Gastroesophageal sphincter (tissue), 4 donors: ENCODE results near the gene ENPP4. TPM values are rescaled to one million over a fixed set of nuclear protein-coding genes. Genes with fewer than 3 reads are reported as not detected.

Experiments used
- ATAC-seq: fragments of 150-250 bp; one replicate; pipeline ENCODE4 v1.9.1; 2016; ENCODE audit warnings: mild to moderate bottlenecking, moderate library complexity
- H3K27ac ChIP-seq, 4 donors: fragments of 200-600 bp; sonication (generic) in 3 of 4; 1 replicate in 3 of 4; 2 replicates in 1 of 4; pipeline ENCODE4 v1.5.1; 2016 to 2019
- H3K27me3 ChIP-seq: fragments of 200-600 bp; sonication (generic); one replicate; pipeline ENCODE4 v1.5.1; 2019
- H3K36me3 ChIP-seq, 2 donors: fragments of 200-600 bp; sonication (generic); one replicate each; pipeline ENCODE4 v1.5.1; 2019; ENCODE audit warnings: control low read depth in 1 of 2
- H3K4me1 ChIP-seq, 3 donors: fragments of 200-600 bp; sonication (generic); 1 replicate in 2 of 3; 2 replicates in 1 of 3; pipeline ENCODE4 v1.5.1; 2016 to 2019; ENCODE audit warnings: control low read depth in 2 of 3
- H3K4me3 ChIP-seq, 2 donors: fragments of 200-600 bp; sonication (generic); one replicate each; pipeline ENCODE4 v1.5.1; 2019; ENCODE audit warnings: mild to moderate bottlenecking in 1 of 2, moderate library complexity in 1 of 2
- H3K9me3 ChIP-seq, 3 donors: fragments of 200-600 bp; sonication (generic); one replicate each; pipeline ENCODE4 v1.5.1; 2017 to 2019; ENCODE audit warnings: control low read depth in 2 of 3
- EP300 ChIP-seq: sonication (generic); formaldehyde crosslinking; IDR thresholded peaks from one replicate; pipeline ENCODE4 v1.6.1; 2017; ENCODE audit warnings: antibody characterized with exemption, mild to moderate bottlenecking
- POLR2A ChIP-seq, 2 donors: fragments of 450-650 bp; IDR thresholded peaks; one replicate each; pipeline ENCODE4 v1.6.1; 2017; ENCODE audit warnings: antibody characterized with exemption in 2 of 2, mild to moderate bottlenecking in 2 of 2, moderate library complexity in 1 of 2
- POLR2AphosphoS5 ChIP-seq: sonication (generic); formaldehyde crosslinking; IDR thresholded peaks from one replicate; pipeline ENCODE4 v1.6.1; 2017; ENCODE audit warnings: antibody characterized with exemption
- WGBS, 2 donors: methylation state at CpG; one replicate each; pipeline ENCODE4 v1.1.5; 2018; ENCODE audit warnings: low coverage in 1 of 2; 5-methylcytosine and 5-hydroxymethylcytosine counted together
- total RNA-seq, 4 donors: library from RNA; depleted of rRNA; stranded (reverse); fragments of >200 nt; gene quantifications; one replicate each; pipeline ENCODE4 v1.1.0, GENCODE V29; 2016
- TF ChIP-seq, protein P1 (sequence below), 4 experiments: fragments of 200-600 bp in 2 of 4; fragments of 450-650 bp in 2 of 4; sonication (generic) in 1 of 4; IDR thresholded peaks; one replicate each; pipeline ENCODE4 v1.5.1; 2017 to 2019; ENCODE audit warnings: antibody characterized with exemption in 4 of 4, mild to moderate bottlenecking in 2 of 4, moderate library complexity in 2 of 4

The ENPP4 gene
- total RNA-seq, 4 donors from 2014 or later: 20.4 to 43.4 (median 30.1) TPM

DNA sequence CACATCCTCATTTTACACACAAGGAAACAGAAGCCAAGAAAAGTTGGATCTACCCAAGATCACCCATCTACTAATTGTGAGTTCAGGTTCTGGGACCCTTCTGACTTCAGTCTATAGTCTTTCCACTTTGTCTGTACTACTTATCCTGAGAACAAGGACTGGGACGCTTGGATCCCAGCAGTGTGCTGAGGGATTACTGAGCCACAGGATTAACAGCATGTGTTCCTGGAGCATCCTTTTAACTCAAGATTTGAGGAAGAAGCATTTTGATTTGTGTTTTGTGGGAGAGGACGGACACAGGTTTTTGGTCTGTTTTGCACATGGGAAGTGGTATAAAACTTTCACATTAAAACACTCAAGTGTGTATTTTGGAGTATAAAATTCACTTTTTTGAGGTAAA lies 4.4 kb downstream of the ENPP4 start:
- Histone ChIP-seq H3K27ac (no peak overlapping the region), H3K4me3 (no peak overlapping the region), H3K9me3 (no peaks in the 10 kb centered on the region), H3K4me1 (peaks cover 1 to 24% (median 3%) of the 10 kb centered on the region in 3 donors), H3K36me3 (no peaks in the 10 kb centered on the region), H3K27me3 (no peaks in the 10 kb centered on the region)
- TF ChIP-seq POLR2AphosphoS5 (no peak), POLR2A (IDR thresholded peaks at IDR 0.05) (no peak), EP300 (no peak)
- TF ChIP-seq, protein P1, sequence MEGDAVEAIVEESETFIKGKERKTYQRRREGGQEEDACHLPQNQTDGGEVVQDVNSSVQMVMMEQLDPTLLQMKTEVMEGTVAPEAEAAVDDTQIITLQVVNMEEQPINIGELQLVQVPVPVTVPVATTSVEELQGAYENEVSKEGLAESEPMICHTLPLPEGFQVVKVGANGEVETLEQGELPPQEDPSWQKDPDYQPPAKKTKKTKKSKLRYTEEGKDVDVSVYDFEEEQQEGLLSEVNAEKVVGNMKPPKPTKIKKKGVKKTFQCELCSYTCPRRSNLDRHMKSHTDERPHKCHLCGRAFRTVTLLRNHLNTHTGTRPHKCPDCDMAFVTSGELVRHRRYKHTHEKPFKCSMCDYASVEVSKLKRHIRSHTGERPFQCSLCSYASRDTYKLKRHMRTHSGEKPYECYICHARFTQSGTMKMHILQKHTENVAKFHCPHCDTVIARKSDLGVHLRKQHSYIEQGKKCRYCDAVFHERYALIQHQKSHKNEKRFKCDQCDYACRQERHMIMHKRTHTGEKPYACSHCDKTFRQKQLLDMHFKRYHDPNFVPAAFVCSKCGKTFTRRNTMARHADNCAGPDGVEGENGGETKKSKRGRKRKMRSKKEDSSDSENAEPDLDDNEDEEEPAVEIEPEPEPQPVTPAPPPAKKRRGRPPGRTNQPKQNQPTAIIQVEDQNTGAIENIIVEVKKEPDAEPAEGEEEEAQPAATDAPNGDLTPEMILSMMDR (IDR thresholded peaks at IDR 0.05): no peak
- 83 to 93% methylated on average over 2 of the region's 2 CpGs for WGBS, 2 donors
- no peak for ATAC-seq

DNA sequence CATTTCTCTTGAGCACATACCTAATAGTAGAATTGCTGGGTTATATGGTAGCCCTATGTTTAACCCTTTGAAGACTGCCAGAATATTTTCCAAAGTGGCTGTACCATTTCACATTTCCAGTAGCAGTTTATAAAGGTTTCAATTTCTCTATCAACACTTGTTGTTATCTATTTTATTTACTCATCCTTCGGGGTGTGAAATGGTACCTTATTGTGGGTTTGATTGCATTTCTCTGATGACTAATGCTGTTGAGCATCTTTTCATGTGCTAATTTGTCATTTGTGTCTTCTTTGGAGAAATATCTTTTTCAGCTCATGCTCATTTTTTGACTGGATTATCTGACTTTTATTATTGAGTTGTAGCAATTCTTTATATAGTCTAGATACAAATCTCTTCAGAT lies 5.4 kb downstream of the ENPP4 start:
- no peak for ATAC-seq
- Histone ChIP-seq H3K9me3 (no peaks in the 10 kb centered on the region), H3K27ac (no peak overlapping the region), H3K4me1 (peaks cover 0 to 20% (median 3%) of the 10 kb centered on the region in 3 donors), H3K4me3 (no peak overlapping the region), H3K36me3 (no peaks in the 10 kb centered on the region), H3K27me3 (no peaks in the 10 kb centered on the region)
- 88% methylated on average over 1 of the region's 1 CpG for WGBS, 2 donors
- TF ChIP-seq EP300 (no peak), POLR2AphosphoS5 (no peak)
- TF ChIP-seq, protein P1 (IDR thresholded peaks at IDR 0.05): no peak

DNA sequence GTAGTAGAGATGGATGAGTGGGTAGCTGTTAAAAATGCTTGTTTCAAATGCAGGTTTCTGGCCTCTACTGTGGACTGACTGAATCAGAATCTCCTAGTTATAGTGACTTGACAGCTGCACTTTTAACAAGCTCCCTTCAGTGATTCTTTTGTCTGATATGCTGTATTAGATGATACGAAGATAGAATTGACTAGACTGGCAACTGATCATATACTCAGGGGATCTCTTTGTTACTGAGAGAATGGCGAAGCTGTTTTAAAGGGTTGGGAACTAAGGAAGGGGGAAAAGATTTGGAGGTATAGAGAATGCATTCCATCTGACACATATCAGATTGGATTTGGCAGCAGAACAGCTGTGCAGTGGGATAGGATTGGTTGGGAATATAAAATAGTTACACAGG lies 7.0 kb downstream of the ENPP4 start:
- no peak for ATAC-seq
- H3K27ac ChIP-seq: no peak overlapping the region
- TF ChIP-seq POLR2A (IDR thresholded peaks at IDR 0.05) (no peak), EP300 (no peak), POLR2AphosphoS5 (no peak)
- TF ChIP-seq, protein P1 (IDR thresholded peaks at IDR 0.05): no peak
- no peaks in the 10 kb centered on the region for H3K27me3 ChIP-seq
- no peak overlapping the region for H3K4me3 ChIP-seq
- WGBS, 2 donors: 43 to 77% methylated on average over 1 to 2 of the region's 2 CpGs
- peaks cover 0 to 12% (median 3%) of the 10 kb centered on the region in 3 donors for H3K4me1 ChIP-seq
- no peaks in the 10 kb centered on the region for H3K9me3 ChIP-seq
- no peaks in the 10 kb centered on the region for H3K36me3 ChIP-seq

DNA sequence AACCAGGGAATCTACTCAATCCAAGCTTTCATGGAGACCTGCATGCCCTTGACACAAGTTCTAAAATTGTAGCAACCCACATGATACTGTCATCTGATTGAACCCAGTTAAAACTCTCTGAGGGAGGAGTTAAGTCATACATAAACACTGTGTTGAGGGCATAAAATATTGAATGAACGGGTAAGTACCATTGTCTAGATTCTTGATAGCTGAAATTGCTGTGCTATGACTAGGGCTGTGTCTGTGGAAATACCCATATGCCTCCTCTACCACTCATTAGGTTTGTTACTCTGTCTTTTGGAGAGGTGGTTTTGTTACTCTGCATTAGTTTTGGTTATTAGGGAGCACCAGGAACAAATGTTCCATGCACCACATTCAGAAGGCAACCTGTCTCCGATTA lies 7.6 kb downstream of the ENPP4 start:
- peaks cover 0 to 12% (median 3%) of the 10 kb centered on the region in 3 donors for H3K4me1 ChIP-seq
- no peak for ATAC-seq
- no peak overlapping the region for H3K27ac ChIP-seq
- TF ChIP-seq POLR2AphosphoS5 (no peak), POLR2A (IDR thresholded peaks at IDR 0.05) (no peak), EP300 (no peak)
- TF ChIP-seq, protein P1 (IDR thresholded peaks at IDR 0.05): no peak
- H3K4me3 ChIP-seq: no peak overlapping the region
- 56 to 89% methylated on average over 2 of the region's 2 CpGs for WGBS, 2 donors
- H3K9me3 ChIP-seq: no peaks in the 10 kb centered on the region
- no peaks in the 10 kb centered on the region for H3K27me3 ChIP-seq
- H3K36me3 ChIP-seq: no peaks in the 10 kb centered on the region

DNA sequence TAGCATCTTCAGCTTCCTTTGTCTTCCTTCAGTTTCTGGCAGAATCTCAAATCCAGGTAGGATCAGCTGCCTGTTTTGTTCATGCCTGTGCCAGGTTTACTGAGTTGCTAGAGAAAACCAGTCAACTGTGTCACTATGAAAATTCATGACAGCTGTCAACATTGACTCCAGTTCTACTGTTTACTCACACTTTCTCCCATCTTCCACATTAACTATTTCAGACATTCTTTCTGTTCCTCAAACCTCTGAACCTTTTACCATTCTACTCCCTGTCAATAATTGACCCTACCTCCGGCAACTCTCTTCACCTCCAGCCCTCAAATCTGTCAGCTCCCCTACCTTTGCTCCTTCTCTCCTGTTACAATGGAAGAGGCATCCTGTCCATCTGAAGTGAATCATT lies 8.5 kb downstream of the ENPP4 start:
- H3K4me1 ChIP-seq: peaks cover 0 to 8% (median 2%) of the 10 kb centered on the region in 3 donors
- no peaks in the 10 kb centered on the region for H3K27me3 ChIP-seq
- no peaks in the 10 kb centered on the region for H3K36me3 ChIP-seq
- H3K27ac ChIP-seq: no peak overlapping the region
- no peaks in the 10 kb centered on the region for H3K9me3 ChIP-seq
- no peak for TF ChIP-seq POLR2AphosphoS5
- TF ChIP-seq EP300: no peak
- TF ChIP-seq, protein P1 (IDR thresholded peaks at IDR 0.05): no peak
- no peak for TF ChIP-seq POLR2A (IDR thresholded peaks at IDR 0.05)
- no peak for ATAC-seq
- no peak overlapping the region for H3K4me3 ChIP-seq
- WGBS, 2 donors: 100% methylated on average over 1 of the region's 1 CpG
